Gastrocnemius medialis (tissue), 4 donors: Measurements from ENCODE around the gene TNRC6A. TPM values are rescaled to one million over a fixed set of nuclear protein-coding genes. Genes with fewer than 3 reads are reported as not detected.

Experiments
- ATAC-seq, 2 donors: fragments of 150-250 bp; one replicate each; pipeline ENCODE4 v1.9.1; 2016
- DNase-seq, 2 donors: peaks; one replicate each; pipeline ENCODE4 v3.0.0-alpha.2; 2019
- H3K27ac ChIP-seq, 4 donors: fragments of 200-600 bp; sonication (generic); 1 replicate in 1 of 4; 2 replicates in 3 of 4; pipeline ENCODE4 v1.5.1; 2016 to 2018; ENCODE audit warnings: mild to moderate bottlenecking in 2 of 4, moderate library complexity in 1 of 4
- H3K27me3 ChIP-seq, 3 donors: fragments of 200-600 bp; sonication (generic) in 2 of 3; 1 replicate in 1 of 3; 2 replicates in 2 of 3; pipeline versions ENCODE4 v1.5.1 to v1.6.0; 2016 to 2019; ENCODE audit warnings: mild to moderate bottlenecking in 1 of 3, moderate library complexity in 1 of 3
- H3K36me3 ChIP-seq, 2 donors: fragments of 200-600 bp; sonication (generic) in 1 of 2; one replicate each; pipeline ENCODE4 v1.5.1; 2017 to 2018
- H3K4me1 ChIP-seq, 2 donors: fragments of 200-600 bp; sonication (generic) in 1 of 2; one replicate each; pipeline ENCODE4 v1.5.1; 2016 to 2017; ENCODE audit warnings: mild to moderate bottlenecking in 2 of 2
- H3K4me3 ChIP-seq, 4 donors: fragments of 200-600 bp; sonication (generic) in 3 of 4; 1 replicate in 1 of 4; 2 replicates in 3 of 4; pipeline ENCODE4 v1.5.1; 2016 to 2019; ENCODE audit warnings: mild to moderate bottlenecking in 2 of 4
- H3K9me3 ChIP-seq, 3 donors: fragments of 200-600 bp; sonication (generic) in 2 of 3; 1 replicate in 1 of 3; 2 replicates in 2 of 3; pipeline ENCODE4 v1.5.1; 2016 to 2019
- CTCF ChIP-seq, 5 experiments: fragments of 450-650 bp in 3 of 5; fragments of 200-600 bp in 2 of 5; sonication (generic) in 2 of 5; IDR thresholded peaks in 4 of 5; conservative IDR thresholded peaks in 1 of 5; 1 replicate in 4 of 5; 2 replicates in 1 of 5; pipeline ENCODE4 v1.5.1; 2016 to 2019; ENCODE audit warnings: antibody characterized with exemption in 5 of 5, mild to moderate bottlenecking in 3 of 5, moderate library complexity in 3 of 5
- POLR2A ChIP-seq, 2 donors: fragments of 450-650 bp; IDR thresholded peaks; one replicate each; pipeline ENCODE4 v1.6.1; 2017; ENCODE audit warnings: antibody characterized with exemption in 2 of 2, mild to moderate bottlenecking in 2 of 2, moderate library complexity in 2 of 2
- in situ Hi-C, 4 donors: fragments of 200-750 bp; cut with MboI; loops; one replicate each; pipeline versions ENCODE4 v1.15.0 to v1.8.0; 2017; ENCODE audit warnings: low sequenced_read_pairs in 4 of 4
- intact Hi-C: fragments of 100-400 bp; cut with DNase I; formaldehyde crosslinking; loops from one replicate; pipeline ENCODE4 v1.15.1; 2023; ENCODE audit warnings: low total_unique reads
- total RNA-seq, 4 donors: library from RNA; depleted of rRNA; stranded (reverse); fragments of >200 nt; gene quantifications; one replicate each; pipeline versions ENCODE4 v1.1.0 to v1.2.3, GENCODE V29; 2016

Gene TNRC6A
- total RNA-seq, 4 donors from 2014 or later, result 16.9 to 26.0 (median 23.1) TPM

- H3K27ac ChIP-seq, result no peak overlapping the region
- ATAC-seq (no peak), DNase-seq (no peak)
- in situ Hi-C loops (no loop called here), intact Hi-C loops (no loop called here)
- no peak overlapping the region for H3K4me3 ChIP-seq
- no peaks in the 10 kb centered on the region for H3K4me1 ChIP-seq
- H3K36me3 ChIP-seq, result no peaks in the 10 kb centered on the region
- H3K27me3 ChIP-seq, result no peaks in the 10 kb centered on the region
- H3K9me3 ChIP-seq, result no peaks in the 10 kb centered on the region
- no peak for TF ChIP-seq POLR2A (IDR thresholded peaks at IDR 0.05)
- no peak for TF ChIP-seq CTCF (IDR thresholded peaks at IDR 0.05 in 4 of 5, conservative IDR thresholded peaks at IDR 0.05 in 1 of 5)
Measured at GRCh38 chr16:24852281-24852721, 122.8 kb downstream of the TNRC6A start.

GRCh38 chr16:24853169-24853824, 123.8 kb downstream of the TNRC6A start:
- no peak for DNase-seq
- TF ChIP-seq CTCF (IDR thresholded peaks at IDR 0.05 in 4 of 5, conservative IDR thresholded peaks at IDR 0.05 in 1 of 5) (no peak), POLR2A (IDR thresholded peaks at IDR 0.05) (no peak)
- Histone ChIP-seq H3K36me3 (no peaks in the 10 kb centered on the region), H3K4me1 (no peaks in the 10 kb centered on the region), H3K4me3 (no peak overlapping the region), H3K27me3 (no peaks in the 10 kb centered on the region), H3K27ac (no peak overlapping the region), H3K9me3 (no peaks in the 10 kb centered on the region)
- intact Hi-C loops, result no loop called here
- in situ Hi-C loops, result no loop called here
- no peak for ATAC-seq

GRCh38 chr16:24853830-24854229, 124.4 kb downstream of the TNRC6A start:
- no peak overlapping the region for H3K4me3 ChIP-seq
- ATAC-seq (no peak), DNase-seq (no peak)
- no peak overlapping the region for H3K27ac ChIP-seq
- no peaks in the 10 kb centered on the region for H3K27me3 ChIP-seq
- no peaks in the 10 kb centered on the region for H3K9me3 ChIP-seq
- TF ChIP-seq POLR2A (IDR thresholded peaks at IDR 0.05) (no peak), CTCF (IDR thresholded peaks at IDR 0.05 in 4 of 5, conservative IDR thresholded peaks at IDR 0.05 in 1 of 5) (no peak)
- in situ Hi-C loops, result no loop called here
- intact Hi-C loops, result no loop called here
- no peaks in the 10 kb centered on the region for H3K36me3 ChIP-seq
- H3K4me1 ChIP-seq, result no peaks in the 10 kb centered on the region

GRCh38 chr16:24854607-24855171, 125.2 kb downstream of the TNRC6A start:
- DNase-seq (no peak), ATAC-seq (no peak)
- Histone ChIP-seq H3K4me3 (no peak overlapping the region), H3K4me1 (no peaks in the 10 kb centered on the region), H3K9me3 (no peaks in the 10 kb centered on the region), H3K27me3 (no peaks in the 10 kb centered on the region), H3K27ac (no peak overlapping the region), H3K36me3 (no peaks in the 10 kb centered on the region)
- intact Hi-C loops, result no loop called here
- in situ Hi-C loops, result no loop called here
- no peak for TF ChIP-seq CTCF (IDR thresholded peaks at IDR 0.05 in 4 of 5, conservative IDR thresholded peaks at IDR 0.05 in 1 of 5)
- no peak for TF ChIP-seq POLR2A (IDR thresholded peaks at IDR 0.05)
